Putamen (tissue), 1 donor: ENCODE measurements around the gene ADGRF4.

Source experiments
- DNase-seq: peaks from one replicate; pipeline ENCODE4 v3.0.0-alpha.2; 2016; ENCODE audit warnings: low spot score

Gene ADGRF4

GRCh38 chr6:47698342-47698787, at the start of gene ADGRF4:
Gene ADGRF4 (plus strand): TSS chr6:47698580. CDS start chr6:47707246, 8,666 bp downstream.
- no peak for DNase-seq

- DNase-seq = no peak
These were observed 47.6 kb upstream of the ADGRF4 start for GRCh38 chr6:47650553-47651432.

- no peak for DNase-seq
These were observed 46.9 kb upstream of the ADGRF4 start for GRCh38 chr6:47651505-47651944.

GRCh38 chr6:47653706-47654105, 44.7 kb upstream of the ADGRF4 start:
- DNase-seq = no peak

- DNase-seq = no peak
These were observed 44.1 kb upstream of the ADGRF4 start for GRCh38 chr6:47654255-47654654.

- DNase-seq = no peak
These were observed 42.4 kb upstream of the ADGRF4 start for GRCh38 chr6:47655719-47656595.

- DNase-seq = no peak
These were observed 36.4 kb upstream of the ADGRF4 start for GRCh38 chr6:47661960-47662359.

GRCh38 chr6:47663462-47664216, 34.7 kb upstream of the ADGRF4 start:
- DNase-seq = no peak

- DNase-seq = no peak
These were observed 33.3 kb upstream of the ADGRF4 start for GRCh38 chr6:47665112-47665511.

- no peak for DNase-seq
These were observed 28.5 kb upstream of the ADGRF4 start for GRCh38 chr6:47669684-47670513.

- no peak for DNase-seq
These were observed 27.5 kb upstream of the ADGRF4 start for GRCh38 chr6:47670851-47671250.

- no peak for DNase-seq
These were observed 26.6 kb upstream of the ADGRF4 start for GRCh38 chr6:47671777-47672176.

GRCh38 chr6:47672816-47673215, 25.6 kb upstream of the ADGRF4 start:
- DNase-seq = no peak

GRCh38 chr6:47674673-47675072, 23.7 kb upstream of the ADGRF4 start:
- DNase-seq = no peak

- no peak for DNase-seq
These were observed 20.8 kb upstream of the ADGRF4 start for GRCh38 chr6:47677381-47678100.

- DNase-seq = no peak
These were observed 19.6 kb upstream of the ADGRF4 start for GRCh38 chr6:47678739-47679138.

- DNase-seq = no peak
These were observed 19.0 kb upstream of the ADGRF4 start for GRCh38 chr6:47679322-47679906.

- no peak for DNase-seq
These were observed 18.3 kb upstream of the ADGRF4 start for GRCh38 chr6:47680051-47680450.

- DNase-seq = no peak
These were observed 17.7 kb upstream of the ADGRF4 start for GRCh38 chr6:47680724-47681123.
